Keratinocyte (primary cell): Measurements from ENCODE around the gene PCBP2.

Source experiments
- CTCF ChIP-seq, 3 experiments: IDR thresholded peaks in 1 of 3; conservative IDR thresholded peaks in 1 of 3; optimal IDR thresholded peaks in 1 of 3; 2 replicates in 2 of 3; 3 replicates in 1 of 3; pipeline versions ENCODE3 to v1.5.1; 2011; ENCODE audit warnings: low read length in 3 of 3, mild to moderate bottlenecking in 3 of 3, moderate library complexity in 2 of 3, control low read depth in 1 of 3, inconsistent platforms in 1 of 3; ENCODE audit not compliant: insufficient read depth in 2 of 3; ENCODE audit errors: extremely low read depth in 1 of 3
- EZH2 ChIP-seq: IDR thresholded peaks from one replicate; pipeline ENCODE4 v1.6.1; 2012; ENCODE audit warnings: inconsistent platforms, mild to moderate bottlenecking, low read length, moderate library complexity

DNA sequence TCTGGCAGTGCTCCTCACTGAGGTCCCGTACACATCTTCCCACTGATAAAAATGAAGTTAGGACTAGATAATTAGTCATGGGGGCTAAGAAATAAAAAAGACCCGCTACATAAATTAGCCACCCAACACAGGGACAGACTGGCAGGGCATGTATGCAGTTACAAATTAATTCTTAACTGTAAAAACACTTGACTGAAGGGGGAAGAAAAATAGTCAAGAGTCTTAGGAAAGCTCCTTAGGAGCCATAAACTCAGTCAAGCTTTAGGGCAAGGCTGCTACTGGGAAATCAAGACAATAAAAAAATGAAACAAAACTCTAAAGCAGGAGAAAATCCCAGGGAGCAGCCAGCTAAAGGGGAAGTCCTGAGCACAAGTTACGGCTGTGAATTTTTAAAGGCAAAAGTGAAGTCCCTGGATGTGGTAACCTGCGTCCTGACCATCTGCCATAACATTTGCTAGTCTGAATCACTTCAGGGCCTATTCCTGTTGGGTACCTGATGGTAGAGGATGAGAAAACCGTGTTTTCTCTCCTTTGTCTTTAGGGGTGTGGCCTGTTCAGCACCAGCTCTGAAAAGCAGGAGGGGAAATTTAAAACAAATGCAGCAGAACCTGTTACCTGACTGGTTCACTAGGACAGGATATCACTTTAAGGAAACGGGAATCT, 62.9 kb downstream of the PCBP2 start:
- TF ChIP-seq EZH2 (no peak), CTCF (optimal IDR thresholded peaks at IDR 0.05 in 1 of 3, IDR thresholded peaks at IDR 0.05 in 1 of 3, conservative IDR thresholded peaks at IDR 0.05 in 1 of 3; ENCODE audit: extremely low read depth in 1 of 3, insufficient read depth in 2 of 3, low read length in 3 of 3) (no peak)
